Adipocyte (in vitro differentiated cells): ENCODE measurements around the gene MS4A13.

Source experiments
- DNase-seq: peaks from one replicate; pipeline ENCODE4 v3.0.0-alpha.2; 2015; ENCODE audit warnings: low read depth
- H3K27me3 ChIP-seq: replicated peaks from 2 replicates; pipeline ENCODE4 v1.7.0; 2013; ENCODE audit warnings: mild to moderate bottlenecking, low read length, moderate library complexity; ENCODE audit not compliant: control insufficient read depth, insufficient read depth
- H3K36me3 ChIP-seq: 2 replicates; pipeline ENCODE4 v1.7.0; 2013; ENCODE audit warnings: low read length, mild to moderate bottlenecking, moderate library complexity; ENCODE audit not compliant: control insufficient read depth, insufficient read depth, severe bottlenecking
- H3K4me1 ChIP-seq: 2 replicates; pipeline ENCODE4 v1.7.0; 2013; ENCODE audit warnings: mild to moderate bottlenecking, low read length, moderate library complexity; ENCODE audit not compliant: control insufficient read depth, insufficient read depth
- H3K4me3 ChIP-seq: 2 replicates; pipeline ENCODE4 v1.7.0; 2013; ENCODE audit warnings: mild to moderate bottlenecking, low read length, moderate library complexity
- H3K9ac ChIP-seq: 2 replicates; pipeline ENCODE4 v1.7.0; 2013; ENCODE audit warnings: mild to moderate bottlenecking, low read length, moderate library complexity
- H3K9me3 ChIP-seq: 2 replicates; pipeline ENCODE4 v1.7.0; 2013; ENCODE audit warnings: mild to moderate bottlenecking, low read length, moderate library complexity; ENCODE audit not compliant: control insufficient read depth

Gene MS4A13, protein sequence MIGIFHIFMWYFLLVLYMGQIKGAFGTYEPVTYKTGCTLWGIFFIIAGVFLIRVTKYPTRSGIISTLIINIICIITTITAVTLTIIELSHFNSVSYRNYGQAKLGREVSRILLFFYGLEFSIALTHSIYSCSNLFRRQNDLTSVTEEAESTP

DNA sequence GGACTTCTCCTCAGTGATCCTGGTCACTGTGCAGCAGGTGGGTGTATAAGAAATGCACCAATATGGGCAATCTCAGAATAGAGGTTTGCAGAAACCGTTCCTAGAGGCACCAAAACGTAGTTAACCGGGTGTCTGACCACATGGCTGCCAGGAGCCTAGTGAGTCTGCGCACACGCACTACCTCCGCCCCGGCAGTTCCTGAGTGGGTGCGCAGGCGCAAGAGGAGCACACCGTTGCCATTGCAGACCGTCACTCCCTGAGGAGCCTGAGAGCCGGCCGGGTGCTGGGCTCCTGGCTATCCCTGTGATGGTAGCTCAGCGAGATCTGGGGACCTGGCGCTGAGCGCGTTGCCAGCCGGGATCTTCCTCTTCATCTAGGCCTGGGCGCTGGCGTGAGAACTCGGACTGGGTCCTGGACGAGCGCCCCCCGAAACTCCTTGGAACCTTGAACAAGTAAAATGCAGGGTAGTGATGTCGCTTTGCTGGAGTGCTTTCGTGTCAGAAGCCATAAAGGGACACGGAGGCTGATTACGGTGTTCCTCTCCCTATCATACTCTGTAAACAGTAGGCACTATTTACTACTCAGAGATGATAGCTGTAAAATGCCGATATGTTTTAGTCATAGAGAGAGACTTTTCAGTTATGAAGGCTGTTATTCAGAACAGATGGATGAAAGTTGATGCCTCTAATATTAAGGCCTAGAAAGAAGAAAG is at the start of gene MS4A13:
MS4A13 (plus strand) TSS at position 249 of the 712 bp plus-strand sequence. CDS start 2,692 bp downstream, outside the sequence.
- no peak within 1 kb of the TSS for H3K4me3 ChIP-seq
- no peaks in the 10 kb centered on the region for H3K27me3 ChIP-seq
- no peaks in the 10 kb centered on the region for H3K36me3 ChIP-seq
- no peaks in the 10 kb centered on the region for H3K4me1 ChIP-seq
- H3K9me3 ChIP-seq, result no peaks in the 10 kb centered on the region
- H3K9ac ChIP-seq, result no peak within 1 kb of the TSS
- no peak for DNase-seq

DNA sequence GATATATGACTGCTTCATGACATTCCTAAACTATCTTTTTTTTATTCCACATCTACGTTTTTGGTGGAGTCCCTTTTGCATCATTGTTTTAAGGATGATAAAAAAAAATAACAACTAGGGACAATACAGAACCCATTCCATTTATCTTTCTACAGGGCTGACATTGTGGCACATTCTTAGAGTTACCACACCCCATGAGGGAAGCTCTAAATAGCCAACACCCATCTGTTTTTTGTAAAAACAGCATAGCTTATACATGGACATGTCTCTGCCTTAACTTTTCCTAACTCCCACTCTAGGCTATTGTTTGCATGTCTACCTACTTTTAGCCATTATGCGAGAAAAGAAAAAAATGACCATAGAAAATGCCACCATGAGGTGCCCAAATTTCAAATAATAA is 46.4 kb upstream of the MS4A13 start:
- H3K27me3 ChIP-seq, result no peaks in the 10 kb centered on the region
- no peak for DNase-seq
- H3K9ac ChIP-seq, result no peak overlapping the region
- H3K4me3 ChIP-seq, result no peak overlapping the region
- no peaks in the 10 kb centered on the region for H3K4me1 ChIP-seq
- no peaks in the 10 kb centered on the region for H3K9me3 ChIP-seq
- H3K36me3 ChIP-seq, result no peaks in the 10 kb centered on the region

DNA sequence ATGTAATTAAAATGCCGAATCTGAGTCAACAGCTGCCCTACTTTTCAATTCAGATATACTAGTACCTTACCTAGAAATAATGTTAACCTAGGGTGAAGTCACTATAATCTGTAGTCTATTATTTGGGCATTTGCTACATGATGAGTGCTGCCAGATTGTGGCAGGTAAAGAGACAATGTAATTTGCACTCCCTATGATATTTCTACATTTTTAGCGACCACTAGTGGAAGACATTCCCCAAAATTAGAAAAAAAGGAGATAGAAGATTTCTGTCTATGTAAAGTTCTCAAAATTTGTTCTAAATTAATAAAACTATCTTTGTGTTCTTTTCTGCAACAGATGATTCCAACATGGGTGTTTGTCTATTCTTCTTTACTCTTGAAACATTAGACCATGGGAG is 45.5 kb upstream of the MS4A13 start:
- DNase-seq, result no peak
- no peaks in the 10 kb centered on the region for H3K9me3 ChIP-seq
- no peaks in the 10 kb centered on the region for H3K36me3 ChIP-seq
- H3K4me1 ChIP-seq, result no peaks in the 10 kb centered on the region
- no peak overlapping the region for H3K4me3 ChIP-seq
- H3K9ac ChIP-seq, result no peak overlapping the region
- no peaks in the 10 kb centered on the region for H3K27me3 ChIP-seq

DNA sequence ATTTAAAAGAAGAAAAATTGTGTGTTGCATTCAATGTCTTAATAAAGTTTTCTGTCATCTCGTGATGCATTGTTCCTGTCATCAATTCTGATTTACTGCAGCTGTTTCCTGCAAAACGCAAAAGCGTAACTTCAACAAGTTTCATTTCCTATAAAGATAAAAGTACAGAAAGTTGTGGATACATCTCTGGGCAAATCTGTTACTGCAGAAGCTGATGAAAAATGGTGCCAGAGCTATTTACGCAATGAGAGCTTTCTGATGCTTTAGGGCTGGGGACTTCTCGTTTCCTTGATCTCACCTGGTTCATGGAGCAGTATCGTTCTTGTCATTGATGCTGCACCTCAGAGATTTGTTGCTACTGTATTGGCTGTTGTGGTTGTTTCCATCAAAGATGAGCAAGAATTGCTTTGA is 38.2 kb upstream of the MS4A13 start:
- DNase-seq, result no peak
- Histone ChIP-seq H3K9ac (no peak overlapping the region), H3K36me3 (no peaks in the 10 kb centered on the region), H3K27me3 (no peaks in the 10 kb centered on the region), H3K9me3 (no peaks in the 10 kb centered on the region), H3K4me1 (no peaks in the 10 kb centered on the region), H3K4me3 (no peak overlapping the region)

DNA sequence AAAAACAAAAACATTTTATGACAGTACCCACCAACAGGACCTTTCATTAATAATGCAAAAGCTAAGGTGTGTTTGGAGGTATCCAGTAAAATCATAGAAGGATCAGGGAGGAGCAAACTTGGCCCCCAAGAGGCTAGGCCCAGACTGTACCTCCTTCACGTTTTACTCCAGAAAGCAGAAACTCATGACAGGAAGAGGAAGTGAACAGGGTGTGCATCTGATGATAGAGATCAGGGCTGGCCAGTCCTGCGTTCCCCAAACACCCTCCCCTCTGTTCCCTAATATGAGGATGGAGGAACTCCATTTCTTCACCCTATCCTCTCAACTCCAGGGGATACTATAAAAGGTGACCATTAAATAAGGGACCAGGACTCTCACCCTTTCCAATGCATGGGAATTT is 32.8 kb upstream of the MS4A13 start:
- H3K36me3 ChIP-seq, result no peaks in the 10 kb centered on the region
- no peak for DNase-seq
- H3K27me3 ChIP-seq, result no peaks in the 10 kb centered on the region
- no peaks in the 10 kb centered on the region for H3K4me1 ChIP-seq
- H3K9ac ChIP-seq, result no peak overlapping the region
- no peaks in the 10 kb centered on the region for H3K9me3 ChIP-seq
- H3K4me3 ChIP-seq, result no peak overlapping the region

DNA sequence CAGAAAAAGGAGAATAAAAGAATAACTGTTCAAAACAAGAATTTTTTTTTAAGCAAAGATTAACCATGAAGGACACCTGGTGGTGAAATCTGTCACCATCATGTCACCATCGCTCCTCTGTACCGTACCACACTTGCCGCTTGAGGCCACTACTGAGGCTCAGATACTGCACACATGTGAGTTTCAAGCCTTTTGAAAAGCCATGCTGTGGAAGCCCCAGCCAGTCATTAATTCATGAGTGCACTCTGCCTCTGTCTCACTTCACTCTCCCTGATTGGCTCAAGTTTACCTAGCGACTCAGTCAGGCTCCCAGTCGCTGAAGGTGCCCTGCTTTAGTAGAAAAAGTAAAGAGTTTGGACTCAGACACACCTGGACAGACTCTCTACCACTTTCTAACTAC is 29.2 kb upstream of the MS4A13 start:
- H3K9ac ChIP-seq, result no peak overlapping the region
- no peak overlapping the region for H3K4me3 ChIP-seq
- no peaks in the 10 kb centered on the region for H3K4me1 ChIP-seq
- H3K36me3 ChIP-seq, result no peaks in the 10 kb centered on the region
- DNase-seq, result no peak
- H3K9me3 ChIP-seq, result no peaks in the 10 kb centered on the region
- H3K27me3 ChIP-seq, result no peaks in the 10 kb centered on the region

DNA sequence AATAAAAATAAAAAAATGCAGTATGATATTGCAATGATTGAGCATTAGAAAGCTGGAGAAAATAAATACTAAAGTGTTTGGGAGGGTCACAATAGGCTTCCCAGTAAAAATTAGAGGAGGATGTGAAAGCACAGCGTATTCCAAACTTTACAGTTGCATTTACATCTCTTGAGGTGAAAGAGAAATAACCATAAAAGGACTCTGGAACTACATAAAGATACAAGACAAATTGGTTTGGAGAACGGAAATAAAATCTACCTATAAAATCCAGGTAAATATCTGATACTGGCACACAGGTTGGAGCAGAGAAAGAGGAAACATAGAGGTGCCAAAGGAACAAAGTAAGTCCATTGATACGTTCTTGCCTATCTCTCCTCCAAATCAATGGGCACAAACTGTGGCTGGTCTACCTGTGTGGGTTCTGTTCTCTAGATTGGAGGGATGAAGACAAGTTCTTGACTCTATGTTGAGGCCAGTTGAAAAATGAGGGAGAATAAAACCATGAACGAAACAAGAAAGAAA is 22.6 kb upstream of the MS4A13 start, which contains the start of gene MS4A12:
MS4A12 (plus strand) TSS at position 291 of the 522 bp plus-strand sequence. CDS start 4,541 bp downstream, outside the sequence.
- Histone ChIP-seq H3K4me3 (no peak within 1 kb of the TSS), H3K4me1 (no peaks in the 10 kb centered on the region), H3K9me3 (no peaks in the 10 kb centered on the region), H3K9ac (no peak within 1 kb of the TSS), H3K36me3 (no peaks in the 10 kb centered on the region), H3K27me3 (no peaks in the 10 kb centered on the region)
- DNase-seq, result no peak

DNA sequence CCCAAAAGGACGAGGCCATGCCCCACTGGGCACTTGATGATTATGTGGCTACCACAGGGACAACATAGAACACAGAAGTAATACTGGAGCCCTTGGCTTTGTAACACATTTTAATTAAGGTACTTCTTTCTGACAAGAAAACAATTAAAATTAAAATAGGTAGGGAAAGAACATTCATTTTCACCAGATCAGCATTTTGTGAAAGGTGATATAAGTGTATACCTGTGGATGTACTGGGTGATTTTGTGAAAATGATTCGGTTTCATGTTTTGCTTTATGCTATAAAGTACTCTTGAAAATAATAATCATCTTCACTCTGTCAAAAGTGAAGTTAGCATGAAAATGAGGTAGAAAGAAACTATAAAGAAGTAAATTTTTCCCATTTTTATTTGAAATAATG is 21.7 kb upstream of the MS4A13 start:
- no peaks in the 10 kb centered on the region for H3K9me3 ChIP-seq
- no peak overlapping the region for H3K4me3 ChIP-seq
- no peaks in the 10 kb centered on the region for H3K4me1 ChIP-seq
- no peaks in the 10 kb centered on the region for H3K27me3 ChIP-seq
- no peak for DNase-seq
- no peaks in the 10 kb centered on the region for H3K36me3 ChIP-seq
- no peak overlapping the region for H3K9ac ChIP-seq

DNA sequence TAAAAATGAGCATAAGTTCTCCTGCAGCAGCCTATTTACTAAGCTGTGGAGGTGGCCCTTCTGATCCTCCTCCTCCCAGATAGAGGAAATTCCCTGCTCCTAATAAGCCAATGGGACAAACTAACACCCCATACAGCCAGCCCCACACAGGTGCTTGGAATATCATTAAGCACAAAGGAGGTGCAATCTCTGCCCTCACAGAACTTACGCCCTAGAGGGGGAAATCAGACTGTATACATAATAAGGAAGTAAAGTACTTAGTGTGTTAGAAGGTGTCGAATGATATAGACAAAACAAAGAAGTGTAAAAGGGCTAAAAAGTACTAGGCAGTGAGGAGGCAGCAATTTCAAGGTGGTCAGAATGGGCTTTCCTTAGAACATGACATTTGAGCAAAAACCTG is 16.8 kb upstream of the MS4A13 start:
- no peak for DNase-seq
- H3K9ac ChIP-seq, result no peak overlapping the region
- no peak overlapping the region for H3K4me3 ChIP-seq
- no peaks in the 10 kb centered on the region for H3K9me3 ChIP-seq
- no peaks in the 10 kb centered on the region for H3K4me1 ChIP-seq
- H3K27me3 ChIP-seq, result no peaks in the 10 kb centered on the region
- no peaks in the 10 kb centered on the region for H3K36me3 ChIP-seq

DNA sequence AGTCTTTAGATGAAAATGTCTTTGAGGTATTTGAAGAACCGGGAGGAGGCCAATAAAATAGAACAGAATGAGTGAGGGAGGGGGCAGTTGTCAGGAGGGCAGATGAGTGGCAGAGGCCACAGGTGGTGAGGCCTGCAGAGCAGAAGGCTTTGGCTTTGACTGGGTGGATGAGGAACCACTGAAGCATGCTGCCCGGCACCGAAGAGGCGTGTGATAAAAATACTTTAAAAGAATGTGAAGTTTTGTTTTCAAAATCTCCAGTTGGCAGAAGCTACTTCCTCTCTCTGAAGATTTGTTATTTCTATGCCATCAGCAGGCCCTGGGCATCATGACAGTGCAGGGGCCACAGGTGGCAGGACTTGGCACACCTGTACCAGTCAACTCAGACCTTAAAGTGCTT is 16.3 kb upstream of the MS4A13 start:
- no peaks in the 10 kb centered on the region for H3K27me3 ChIP-seq
- H3K9ac ChIP-seq, result no peak overlapping the region
- H3K36me3 ChIP-seq, result no peaks in the 10 kb centered on the region
- H3K4me3 ChIP-seq, result no peak overlapping the region
- no peaks in the 10 kb centered on the region for H3K4me1 ChIP-seq
- H3K9me3 ChIP-seq, result no peaks in the 10 kb centered on the region
- no peak for DNase-seq

DNA sequence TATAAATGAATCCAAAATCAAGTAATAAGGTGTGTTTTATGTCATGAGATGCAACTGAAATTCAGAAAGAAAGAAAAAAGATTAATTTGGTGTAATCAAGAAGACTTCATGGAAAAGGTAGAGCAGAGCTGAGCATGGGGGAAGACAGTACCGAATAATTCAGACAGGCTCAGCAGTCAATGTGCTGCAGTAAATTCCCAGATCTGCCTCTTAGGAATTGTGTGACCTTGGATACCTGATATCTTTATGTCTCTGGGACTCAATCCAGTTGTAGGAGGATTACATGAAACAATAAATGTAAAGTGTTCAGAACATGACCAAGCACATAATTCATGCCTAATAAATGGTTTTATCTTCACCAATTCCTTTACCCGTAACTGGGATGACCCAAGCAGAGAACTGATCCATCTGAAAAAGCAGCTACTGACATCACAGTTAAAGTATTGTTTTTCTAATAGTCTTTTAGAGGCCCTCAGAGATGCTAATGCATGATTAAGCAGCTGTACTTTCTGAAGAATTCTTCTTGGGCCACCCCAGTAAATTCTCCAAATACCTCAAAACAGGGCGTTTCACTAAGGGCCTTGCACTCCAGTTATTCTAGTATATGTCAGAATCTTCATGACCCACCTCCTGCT is 14.8 kb upstream of the MS4A13 start:
- DNase-seq, result no peak
- Histone ChIP-seq H3K4me3 (no peak overlapping the region), H3K9ac (no peak overlapping the region), H3K9me3 (peaks cover under 1% of the 10 kb centered on the region), H3K27me3 (no peaks in the 10 kb centered on the region), H3K4me1 (no peaks in the 10 kb centered on the region), H3K36me3 (no peaks in the 10 kb centered on the region)
